Activated CD4-positive, CD25-positive, alpha-beta regulatory T cell (primary cell): ENCODE results near the gene HIF1A.
"Not testable (repeated sequence)": the region's sequence is repeated elsewhere in the genome, so short reads cannot be mapped to it uniquely, and the experiment has no call there.

ENCODE experiments used
- DNase-seq, 4 experiments: peaks; one replicate each; lab custom pipeline; 2025; lab: John Stamatoyannopoulos, UW

Gene HIF1A

DNA sequence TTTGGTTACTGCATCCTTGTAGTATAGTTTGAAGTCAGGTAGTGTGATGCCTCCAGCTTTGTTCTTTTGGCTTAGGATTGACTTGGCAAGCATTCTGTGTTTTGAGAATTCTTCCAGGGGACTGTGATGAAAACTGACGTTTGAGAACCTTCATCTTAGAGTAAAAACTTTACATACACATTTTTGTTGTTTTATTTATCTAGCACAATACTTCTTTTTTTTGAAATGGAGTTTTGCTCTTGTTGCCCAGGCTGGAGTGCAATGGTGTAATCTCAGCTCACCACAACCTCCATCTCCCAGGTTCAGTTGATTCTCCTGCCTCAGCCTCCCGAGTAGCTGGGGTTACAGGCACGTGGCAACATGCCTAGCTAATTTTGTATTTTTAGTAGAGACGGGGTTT lies 13.4 kb downstream of the HIF1A start:
- not testable (repeated sequence) for DNase-seq

DNA sequence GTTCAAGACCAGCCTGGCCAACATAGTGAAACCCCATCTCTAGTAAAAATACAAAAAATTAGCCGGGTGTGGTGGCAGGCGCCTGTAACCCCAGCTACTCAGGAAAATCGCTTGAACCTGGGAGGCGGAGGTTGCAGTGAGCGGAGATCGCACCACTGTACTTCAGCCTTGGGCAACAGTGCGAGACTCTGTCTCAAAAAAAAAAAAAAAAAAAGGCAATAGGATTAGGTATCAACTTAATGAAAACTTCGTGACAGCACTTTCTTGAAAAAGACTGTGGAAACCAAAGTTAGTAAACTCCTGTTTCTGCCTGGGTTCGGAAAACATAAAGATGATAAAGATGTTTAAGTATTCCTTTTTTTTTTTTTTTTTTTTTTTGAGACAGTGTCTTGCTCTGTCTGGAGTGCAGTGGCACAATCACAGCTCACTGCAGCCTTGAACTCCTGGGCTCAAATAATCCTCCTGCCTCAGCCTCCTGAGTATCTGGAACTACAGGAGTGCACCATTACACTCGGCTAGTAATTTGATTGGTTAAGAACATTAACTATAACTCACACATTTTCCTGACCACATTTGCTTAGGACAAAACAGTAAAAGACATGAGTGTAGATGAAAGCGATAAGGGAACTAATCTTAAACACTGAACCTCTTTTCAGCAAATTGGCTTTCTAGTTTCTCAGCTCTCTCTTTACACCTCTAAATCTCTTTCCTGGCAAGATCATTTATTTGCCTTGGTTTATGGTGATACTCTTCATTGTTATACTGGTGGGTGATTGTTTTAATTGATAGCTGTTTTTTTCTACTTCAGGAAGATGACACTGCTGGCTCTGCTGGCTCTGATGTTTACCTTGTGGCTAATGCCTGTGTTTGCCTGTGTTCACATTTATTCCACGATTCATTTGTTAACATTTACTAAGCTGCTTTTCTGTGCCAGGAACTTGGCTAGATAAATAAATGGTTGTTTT lies 15.8 kb downstream of the HIF1A start:
- DNase-seq: no peak

DNA sequence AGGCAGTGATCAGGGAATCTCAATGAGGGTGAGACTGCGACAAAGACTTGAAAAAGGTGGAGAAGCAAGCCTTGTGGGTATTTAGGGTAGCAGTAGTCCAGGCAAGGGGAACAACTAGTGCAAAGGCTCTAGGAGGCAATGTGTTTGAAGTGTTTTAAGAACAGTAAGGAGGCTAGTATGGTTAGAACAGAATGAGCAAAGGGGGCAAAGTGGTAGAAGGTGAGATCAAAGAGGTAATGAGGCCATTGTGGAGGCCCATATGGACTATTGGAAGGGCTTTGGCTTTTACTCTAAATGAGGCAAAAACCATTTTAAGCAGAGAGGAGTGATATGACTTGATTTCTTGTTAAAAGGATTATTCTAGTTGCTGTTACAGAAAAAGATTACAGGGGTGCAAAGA lies 16.8 kb downstream of the HIF1A start:
- no peak for DNase-seq

DNA sequence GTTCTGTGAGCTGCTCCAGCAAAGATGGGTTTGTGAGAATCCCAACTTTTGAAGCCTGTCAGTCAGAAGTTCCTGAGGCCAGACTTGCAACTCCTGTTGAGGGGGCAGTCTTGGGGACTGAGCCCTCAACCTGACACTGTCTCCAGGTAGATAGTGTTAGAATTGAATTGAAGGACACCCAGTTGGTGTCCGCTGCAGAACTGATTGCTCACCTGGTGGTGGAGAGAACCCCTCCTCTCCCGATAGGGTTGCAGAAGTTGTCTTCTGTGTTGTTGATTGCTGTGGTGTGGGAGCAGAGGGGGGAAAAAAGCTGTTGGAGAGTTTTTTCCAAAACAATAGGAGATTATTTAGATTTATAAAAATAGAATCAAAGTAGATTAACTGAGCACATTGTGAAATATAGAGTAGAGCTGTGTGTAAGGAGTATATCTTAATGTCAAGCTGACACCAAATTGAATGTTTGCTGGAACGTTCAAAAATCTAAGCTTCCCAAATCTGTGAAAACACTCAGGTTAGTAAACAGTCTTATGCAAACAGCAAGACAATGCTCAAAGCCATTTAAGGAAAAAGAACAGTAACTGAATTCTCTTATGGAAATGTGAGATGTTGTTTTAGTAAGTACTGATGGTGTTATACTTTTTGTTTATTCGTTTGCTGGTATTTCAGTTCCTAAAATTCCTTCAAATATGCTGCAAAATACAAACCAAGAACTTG lies 18.6 kb downstream of the HIF1A start:
- DNase-seq: no peak

DNA sequence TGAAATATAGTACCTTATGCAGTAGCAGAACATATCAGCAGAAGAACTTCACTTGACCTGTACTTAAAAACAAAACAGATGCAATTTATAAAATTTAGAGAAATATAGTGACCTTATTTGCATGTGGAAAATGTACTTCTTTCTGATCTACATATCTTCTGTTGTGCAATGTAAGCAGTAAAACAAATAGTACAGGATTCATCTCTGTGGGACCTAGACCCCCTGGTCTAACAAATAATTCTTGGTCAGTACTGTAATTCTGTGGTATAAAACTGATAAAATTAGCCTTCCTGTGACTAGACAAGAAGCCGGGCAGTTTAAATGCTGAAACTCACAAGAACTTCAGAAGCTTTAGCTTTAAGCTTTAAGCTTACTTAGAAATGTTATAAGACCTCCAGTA lies 21.6 kb downstream of the HIF1A start:
- no peak for DNase-seq

DNA sequence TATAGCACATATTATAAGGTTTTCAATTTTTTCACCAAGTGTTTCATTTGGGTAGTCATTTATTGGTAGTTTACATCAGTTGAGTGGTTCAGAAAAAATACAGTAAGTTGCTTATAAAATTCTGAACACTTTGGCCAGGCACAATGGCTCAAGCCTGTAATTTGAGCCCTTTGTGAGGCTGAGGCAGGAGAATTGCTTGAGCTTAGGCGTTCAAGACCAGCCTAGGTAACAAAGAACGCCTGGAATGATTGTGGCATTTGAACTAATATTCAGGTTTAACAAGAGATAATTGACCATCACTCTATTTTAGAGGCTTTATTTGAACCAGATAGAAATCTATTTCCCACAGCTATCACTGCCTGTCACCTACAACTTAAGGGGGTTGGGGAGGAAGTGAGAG lies 22.7 kb downstream of the HIF1A start:
- DNase-seq: no peak

DNA sequence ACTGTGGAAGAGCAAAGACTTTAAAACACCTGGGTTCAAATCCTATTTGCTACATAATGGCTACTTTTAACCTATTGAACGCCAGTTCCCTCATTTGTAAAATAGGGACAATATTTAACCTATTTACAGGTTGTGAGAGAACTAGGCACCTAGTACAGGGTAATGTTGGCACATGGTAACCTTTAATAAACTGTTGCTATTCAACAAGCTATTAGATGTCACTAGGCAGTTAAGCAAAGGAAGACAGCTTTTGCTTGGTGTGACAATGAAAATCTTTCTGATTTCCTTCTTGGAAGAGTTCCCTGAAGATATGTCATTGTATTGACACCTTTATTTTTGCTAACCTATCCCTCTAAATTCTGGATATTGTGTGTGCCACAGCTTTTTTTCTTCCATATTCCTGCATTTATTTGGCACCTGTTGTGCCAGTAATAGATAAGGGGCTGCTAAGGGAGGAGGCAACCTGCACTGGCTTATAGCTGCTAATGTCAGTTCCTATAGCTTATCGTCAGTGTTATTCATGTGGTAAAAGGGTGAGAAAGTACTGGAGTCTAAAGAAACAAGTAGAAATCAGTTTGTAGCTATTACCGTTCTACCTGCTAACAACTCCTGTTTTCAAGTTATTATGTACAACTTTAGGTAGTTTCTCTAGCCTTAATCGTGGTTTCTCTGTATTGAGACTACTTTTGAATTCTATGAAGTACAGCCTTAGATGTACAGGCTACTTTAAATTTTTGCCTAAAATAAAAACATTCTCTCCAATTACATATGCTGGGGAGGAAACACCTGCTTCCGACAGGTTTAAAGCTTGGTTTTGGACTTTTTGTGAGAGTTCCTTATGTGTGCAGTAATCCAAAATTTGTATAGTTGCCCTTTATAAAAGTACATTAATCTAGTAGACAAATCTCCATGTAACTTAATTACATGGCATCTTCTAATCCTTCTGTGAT lies 24.3 kb downstream of the HIF1A start:
- no peak for DNase-seq

DNA sequence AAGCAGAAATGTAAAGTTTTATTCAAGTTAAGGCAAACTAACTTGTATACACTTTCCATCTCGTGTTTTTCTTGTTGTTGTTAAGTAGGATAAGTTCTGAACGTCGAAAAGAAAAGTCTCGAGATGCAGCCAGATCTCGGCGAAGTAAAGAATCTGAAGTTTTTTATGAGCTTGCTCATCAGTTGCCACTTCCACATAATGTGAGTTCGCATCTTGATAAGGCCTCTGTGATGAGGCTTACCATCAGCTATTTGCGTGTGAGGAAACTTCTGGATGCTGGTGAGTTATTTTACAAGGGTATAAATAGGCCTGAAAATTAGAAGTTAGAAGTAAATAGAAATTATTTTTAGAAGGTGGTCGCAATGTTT lies 25.0 kb downstream of the HIF1A start:
- DNase-seq: no peak

DNA sequence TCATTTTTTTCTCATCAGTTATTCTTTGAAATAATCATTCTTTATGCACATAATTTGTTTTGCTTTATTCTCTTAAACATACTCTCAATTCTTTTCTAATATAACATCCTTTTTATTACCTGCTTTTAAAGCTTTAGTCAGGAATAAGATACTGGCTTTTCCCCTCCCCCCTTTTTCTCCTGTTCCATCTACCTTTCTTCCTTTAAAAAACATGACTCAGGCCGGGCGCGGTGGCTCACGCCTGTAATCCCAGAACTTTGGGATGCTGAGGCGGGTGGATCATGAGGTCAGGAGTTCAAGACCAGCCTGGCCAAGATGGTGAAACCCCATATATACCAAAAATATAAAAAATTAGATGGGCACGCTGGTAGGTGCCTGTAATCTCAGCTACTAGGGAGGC lies 25.4 kb downstream of the HIF1A start:
- no peak for DNase-seq

DNA sequence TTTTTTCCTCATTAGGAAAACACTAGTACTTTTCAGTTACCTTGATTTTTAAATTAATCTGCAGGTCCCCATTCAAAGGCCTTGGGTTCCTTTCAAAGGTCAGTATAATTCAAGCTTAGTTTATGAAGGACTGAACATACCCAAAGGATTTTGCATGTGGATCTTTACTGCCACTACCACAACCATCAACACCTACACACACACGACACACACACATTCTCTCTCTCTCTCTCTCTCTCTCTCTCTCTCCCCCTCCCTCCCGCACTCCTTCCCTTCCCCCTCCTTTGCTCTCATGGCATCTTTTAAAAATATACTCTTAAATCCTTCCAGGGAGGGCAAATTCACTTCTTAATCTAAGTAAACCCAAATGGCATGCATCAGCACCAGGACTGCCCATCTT lies 28.8 kb downstream of the HIF1A start:
- DNase-seq: no peak

DNA sequence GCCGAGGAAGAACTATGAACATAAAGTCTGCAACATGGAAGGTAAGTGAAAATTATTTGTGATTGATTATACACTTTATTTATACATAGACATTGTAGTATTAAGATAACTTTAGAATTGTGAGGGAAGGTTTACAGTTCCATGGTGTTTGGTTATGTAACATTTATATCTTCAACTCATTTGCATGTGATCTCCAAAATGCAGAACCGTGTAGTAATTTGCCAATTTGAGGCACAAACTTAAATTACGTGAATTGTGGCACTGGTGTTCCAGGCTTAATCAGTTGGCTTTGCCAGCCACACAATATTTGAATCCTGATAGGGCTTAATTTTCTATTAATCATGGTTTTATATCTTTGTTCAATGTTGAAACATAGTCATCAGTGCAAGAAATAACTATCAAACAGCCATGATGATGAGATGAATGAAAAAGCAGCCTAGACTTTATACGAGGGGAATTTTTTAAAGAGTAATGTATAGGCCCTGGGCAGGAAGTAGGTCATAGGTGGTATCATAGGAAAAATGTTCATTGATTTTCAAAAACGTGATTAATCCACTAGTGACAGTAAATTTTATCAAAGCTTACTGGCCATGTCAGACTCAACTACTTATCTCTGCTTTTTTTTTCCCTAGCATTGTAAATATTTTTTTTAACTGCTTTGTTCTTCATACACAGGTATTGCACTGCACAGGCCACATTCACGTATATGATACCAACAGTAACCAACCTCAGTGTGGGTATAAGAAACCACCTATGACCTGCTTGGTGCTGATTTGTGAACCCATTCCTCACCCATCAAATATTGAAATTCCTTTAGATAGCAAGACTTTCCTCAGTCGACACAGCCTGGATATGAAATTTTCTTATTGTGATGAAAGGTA lies 31.7 kb downstream of the HIF1A start:
- no peak for DNase-seq

DNA sequence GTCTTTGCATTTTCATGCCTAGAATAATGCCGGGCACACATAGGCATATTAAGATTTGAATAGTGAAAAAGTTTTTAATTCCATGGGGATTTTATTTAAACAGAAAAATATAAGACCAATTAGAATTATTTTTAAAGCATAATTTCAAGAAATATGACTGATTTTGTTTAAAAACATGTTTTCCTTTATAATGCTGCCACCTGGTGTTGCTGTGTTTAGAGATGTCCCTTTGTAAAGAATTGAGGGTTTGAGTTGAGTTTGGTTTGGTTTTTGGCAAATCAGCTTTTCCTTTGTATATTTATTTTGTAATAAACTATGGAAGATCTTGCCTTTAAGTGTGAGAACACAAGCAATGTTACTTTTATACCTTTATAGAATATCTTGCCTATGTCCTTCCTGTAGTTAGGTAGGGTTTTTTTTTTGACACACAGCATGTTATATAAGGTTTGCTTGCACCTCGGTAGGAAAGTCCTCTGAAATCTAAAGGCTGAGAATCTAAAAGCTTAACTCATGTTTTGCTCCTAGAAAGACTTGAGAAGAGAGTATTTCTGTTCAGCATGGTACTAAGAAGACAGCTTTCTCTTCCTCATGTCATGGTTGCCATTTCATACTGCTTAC lies 35.6 kb downstream of the HIF1A start:
- no peak for DNase-seq

DNA sequence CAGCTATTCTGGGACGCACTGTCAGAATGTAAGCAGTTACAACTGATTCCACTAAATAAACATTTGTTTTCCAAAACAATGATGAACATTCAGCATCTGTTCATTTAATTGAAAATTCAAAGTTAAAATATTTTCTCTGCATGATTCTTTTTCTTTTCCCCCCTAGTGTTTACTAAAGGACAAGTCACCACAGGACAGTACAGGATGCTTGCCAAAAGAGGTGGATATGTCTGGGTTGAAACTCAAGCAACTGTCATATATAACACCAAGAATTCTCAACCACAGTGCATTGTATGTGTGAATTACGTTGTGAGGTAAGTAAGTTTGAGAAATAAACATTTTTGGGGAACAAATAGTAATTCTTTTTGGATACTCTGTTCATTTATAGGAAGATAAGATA lies 38.7 kb downstream of the HIF1A start:
- DNase-seq: no peak

DNA sequence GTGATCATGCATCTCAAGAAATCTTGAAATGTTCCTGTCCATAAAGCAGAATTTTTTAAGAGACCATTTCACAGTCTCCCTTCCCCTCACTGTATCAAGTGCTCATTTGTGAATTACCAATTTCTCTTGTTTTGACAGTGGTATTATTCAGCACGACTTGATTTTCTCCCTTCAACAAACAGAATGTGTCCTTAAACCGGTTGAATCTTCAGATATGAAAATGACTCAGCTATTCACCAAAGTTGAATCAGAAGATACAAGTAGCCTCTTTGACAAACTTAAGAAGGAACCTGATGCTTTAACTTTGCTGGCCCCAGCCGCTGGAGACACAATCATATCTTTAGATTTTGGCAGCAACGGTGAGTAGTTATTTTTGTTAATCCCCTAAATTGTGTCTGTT lies 41.4 kb downstream of the HIF1A start:
- no peak for DNase-seq

DNA sequence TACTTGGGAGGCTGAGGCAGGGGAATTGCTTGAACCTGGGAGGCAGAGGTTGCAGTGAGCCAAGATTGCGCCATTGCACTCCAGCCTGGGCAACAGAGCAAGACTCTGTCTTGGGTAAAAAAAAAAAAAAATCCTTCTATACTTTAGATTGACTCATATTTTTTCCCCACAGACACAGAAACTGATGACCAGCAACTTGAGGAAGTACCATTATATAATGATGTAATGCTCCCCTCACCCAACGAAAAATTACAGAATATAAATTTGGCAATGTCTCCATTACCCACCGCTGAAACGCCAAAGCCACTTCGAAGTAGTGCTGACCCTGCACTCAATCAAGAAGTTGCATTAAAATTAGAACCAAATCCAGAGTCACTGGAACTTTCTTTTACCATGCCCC lies 42.6 kb downstream of the HIF1A start:
- DNase-seq: no peak

DNA sequence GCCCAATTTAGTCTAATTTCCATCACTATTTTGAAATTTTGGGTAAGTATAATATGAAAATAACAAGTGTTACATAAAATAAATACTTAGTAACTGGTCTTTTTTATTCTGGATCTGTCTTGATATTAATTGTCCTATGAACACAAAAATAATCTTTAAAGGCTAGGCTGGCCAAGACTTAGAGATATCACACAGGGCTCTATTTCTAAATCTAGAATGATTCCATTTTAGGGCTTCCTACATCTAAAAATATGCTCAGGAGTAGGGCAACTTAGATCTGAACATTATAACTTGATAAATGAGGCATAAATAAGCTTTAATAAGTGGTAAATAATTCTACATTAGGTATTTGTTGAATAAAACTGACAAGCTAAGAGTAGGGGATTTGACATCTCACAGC lies 43.8 kb downstream of the HIF1A start:
- DNase-seq: no peak

DNA sequence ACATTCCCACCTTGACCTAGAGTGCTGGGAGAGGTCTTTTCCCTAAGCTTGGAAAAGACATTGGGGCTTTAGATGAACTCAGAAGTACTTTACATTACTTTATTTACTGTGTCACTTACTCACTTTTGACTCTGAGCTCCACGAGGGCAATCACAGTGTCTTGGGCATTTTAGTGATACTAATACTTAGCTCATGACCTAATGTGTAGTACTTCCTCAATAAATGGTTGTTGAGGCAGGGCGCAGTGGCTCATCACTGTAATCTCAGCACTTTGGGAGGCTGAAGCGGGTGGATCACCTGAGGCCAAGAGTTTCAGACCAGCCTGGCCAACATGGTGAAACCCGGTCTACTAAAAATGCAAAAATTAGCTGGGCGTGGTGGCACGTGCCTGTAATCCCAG lies 47.1 kb downstream of the HIF1A start:
- DNase-seq: no peak

DNA sequence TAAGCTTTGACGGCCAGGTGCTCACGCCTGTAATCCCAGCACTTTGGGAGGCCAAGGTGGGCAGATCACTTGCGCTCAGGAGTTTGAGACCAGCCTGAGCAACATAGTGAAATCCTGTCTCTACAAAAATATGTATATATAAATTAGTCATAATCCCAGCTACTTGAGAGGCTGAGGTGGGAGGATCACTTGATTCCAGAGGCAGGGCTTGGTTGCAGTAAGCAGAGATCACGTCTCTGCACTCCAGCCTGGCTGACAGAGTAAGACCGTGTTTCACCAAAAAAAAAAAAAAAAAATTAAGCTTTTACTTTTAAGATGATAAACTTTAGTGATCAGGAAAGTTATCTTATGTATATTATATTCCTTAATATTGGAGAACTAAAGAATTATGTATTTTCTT lies 48.9 kb downstream of the HIF1A start:
- no peak for DNase-seq

DNA sequence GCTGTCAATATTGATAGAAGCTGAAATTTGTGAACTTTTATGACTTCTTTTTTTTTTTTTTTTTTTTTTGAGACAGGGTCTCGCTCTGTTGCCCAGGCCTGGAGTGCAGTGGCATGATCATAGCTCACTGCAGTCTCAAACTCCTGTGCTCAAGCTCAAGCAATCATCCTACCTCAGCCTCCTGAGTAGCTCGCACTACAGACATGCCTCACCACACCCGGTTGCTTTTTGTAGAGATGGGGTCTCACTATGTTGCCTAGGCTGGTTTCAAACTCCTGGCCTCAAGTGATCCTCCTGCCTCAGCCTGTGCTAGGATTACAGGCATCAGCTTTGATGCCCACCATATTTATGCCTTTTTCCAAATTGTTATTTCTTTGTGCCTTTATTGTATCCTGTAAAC lies 51.0 kb downstream of the HIF1A start:
- DNase-seq: not testable (repeated sequence)

DNA sequence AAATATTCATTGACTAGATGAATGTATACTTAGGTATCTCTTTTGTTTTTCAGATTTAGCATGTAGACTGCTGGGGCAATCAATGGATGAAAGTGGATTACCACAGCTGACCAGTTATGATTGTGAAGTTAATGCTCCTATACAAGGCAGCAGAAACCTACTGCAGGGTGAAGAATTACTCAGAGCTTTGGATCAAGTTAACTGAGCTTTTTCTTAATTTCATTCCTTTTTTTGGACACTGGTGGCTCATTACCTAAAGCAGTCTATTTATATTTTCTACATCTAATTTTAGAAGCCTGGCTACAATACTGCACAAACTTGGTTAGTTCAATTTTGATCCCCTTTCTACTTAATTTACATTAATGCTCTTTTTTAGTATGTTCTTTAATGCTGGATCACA lies 51.6 kb downstream of the HIF1A start:
- DNase-seq: no peak

DNA sequence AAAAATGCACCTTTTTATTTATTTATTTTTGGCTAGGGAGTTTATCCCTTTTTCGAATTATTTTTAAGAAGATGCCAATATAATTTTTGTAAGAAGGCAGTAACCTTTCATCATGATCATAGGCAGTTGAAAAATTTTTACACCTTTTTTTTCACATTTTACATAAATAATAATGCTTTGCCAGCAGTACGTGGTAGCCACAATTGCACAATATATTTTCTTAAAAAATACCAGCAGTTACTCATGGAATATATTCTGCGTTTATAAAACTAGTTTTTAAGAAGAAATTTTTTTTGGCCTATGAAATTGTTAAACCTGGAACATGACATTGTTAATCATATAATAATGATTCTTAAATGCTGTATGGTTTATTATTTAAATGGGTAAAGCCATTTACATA lies 52.0 kb downstream of the HIF1A start:
- DNase-seq: no peak
